Activated naive CD4-positive, alpha-beta T cell treated with anti-CD3 and anti-CD28 coated beads, Interleukin-2, amount 10 ng/mL, durations not matched to agents 7 days and 5 days (primary cell): ENCODE data around the gene KIR2DL3.
"Not testable (repeated sequence)": the region's sequence is repeated elsewhere in the genome, so short reads cannot be mapped to it uniquely, and the experiment has no call there.

Experiments used
- CTCF ChIA-PET: fragments of 350-600 bp; sonication (Branson Sonifier 250); formaldehyde crosslinking; loops from one replicate; lab custom pipeline; 2021; ENCODE audit warnings: antibody characterized with exemption; lab: Charles Lee
- DNase-seq: peaks from one replicate; pipeline ENCODE4 v3.0.0-alpha.2; 2020
- H3K27ac Mint-ChIP-seq: one replicate; pipeline ENCODE4 v1.8.0; 2021; ENCODE audit warnings: mild to moderate bottlenecking, moderate library complexity, mixed read lengths
- H3K27me3 Mint-ChIP-seq: one replicate; pipeline ENCODE4 v1.8.0; 2021; ENCODE audit warnings: mild to moderate bottlenecking, mixed read lengths
- H3K36me3 Mint-ChIP-seq: one replicate; pipeline ENCODE4 v1.8.0; 2021; ENCODE audit warnings: mixed read lengths
- H3K4me1 Mint-ChIP-seq: one replicate; pipeline ENCODE4 v1.8.0; 2021; ENCODE audit warnings: mixed read lengths
- H3K4me3 Mint-ChIP-seq: one replicate; pipeline ENCODE4 v1.8.0; 2021; ENCODE audit warnings: mild to moderate bottlenecking, moderate library complexity, mixed read lengths
- H3K9me3 Mint-ChIP-seq: one replicate; pipeline ENCODE4 v1.8.0; 2021; ENCODE audit warnings: mixed read lengths

The KIR2DL3 gene

GRCh38 chr19:54727562-54727961 is 10.8 kb upstream of the KIR2DL3 start:
- Mint-ChIP-seq H3K4me3 (no peak overlapping the region), H3K9me3 (peaks cover 8% of the 10 kb centered on the region), H3K4me1 (no peaks in the 10 kb centered on the region), H3K36me3 (no peaks in the 10 kb centered on the region), H3K27me3 (peaks cover 10% of the 10 kb centered on the region), H3K27ac (no peak overlapping the region)
- CTCF ChIA-PET, result no interaction called here
- DNase-seq, result no peak

GRCh38 chr19:54728167-54728566 is 10.1 kb upstream of the KIR2DL3 start:
- no peaks in the 10 kb centered on the region for H3K4me1 Mint-ChIP-seq

GRCh38 chr19:54729416-54730188 is 8.7 kb upstream of the KIR2DL3 start:
- H3K27ac Mint-ChIP-seq, result no peak overlapping the region
- H3K4me1 Mint-ChIP-seq, result no peaks in the 10 kb centered on the region
- H3K4me3 Mint-ChIP-seq, result no peak overlapping the region
- DNase-seq, result no peak
- peaks cover 6% of the 10 kb centered on the region for H3K9me3 Mint-ChIP-seq
- H3K27me3 Mint-ChIP-seq, result peaks cover 10% of the 10 kb centered on the region
- no peaks in the 10 kb centered on the region for H3K36me3 Mint-ChIP-seq
- CTCF ChIA-PET, result no interaction called here

More at GRCh38 chr19:54728167-54728566, 10.1 kb upstream of the KIR2DL3 start:
- peaks cover 10% of the 10 kb centered on the region for H3K27me3 Mint-ChIP-seq
- DNase-seq, result no peak
- peaks cover 8% of the 10 kb centered on the region for H3K9me3 Mint-ChIP-seq
- CTCF ChIA-PET, result no interaction called here
- H3K4me3 Mint-ChIP-seq, result no peak overlapping the region
- no peaks in the 10 kb centered on the region for H3K36me3 Mint-ChIP-seq
- H3K27ac Mint-ChIP-seq, result no peak overlapping the region

- Mint-ChIP-seq H3K36me3 (no peaks in the 10 kb centered on the region), H3K4me3 (no peak overlapping the region), H3K4me1 (no peaks in the 10 kb centered on the region), H3K27me3 (peaks cover 7% of the 10 kb centered on the region), H3K27ac (no peak overlapping the region), H3K9me3 (peaks cover 2% of the 10 kb centered on the region)
- CTCF ChIA-PET, result no interaction called here
- no peak for DNase-seq
Measured at GRCh38 chr19:54731191-54731590, 7.1 kb upstream of the KIR2DL3 start.

GRCh38 chr19:54738715-54739114 is 402 bp downstream of the KIR2DL3 start:
- no peak overlapping the region for H3K4me3 Mint-ChIP-seq
- DNase-seq, result no peak
- H3K9me3 Mint-ChIP-seq, result no peaks in the 10 kb centered on the region
- H3K27me3 Mint-ChIP-seq, result peaks cover 4% of the 10 kb centered on the region
- CTCF ChIA-PET, result no interaction called here
- no peaks in the 10 kb centered on the region for H3K4me1 Mint-ChIP-seq
- H3K36me3 Mint-ChIP-seq, result no peaks in the 10 kb centered on the region
- H3K27ac Mint-ChIP-seq, result no peak overlapping the region

GRCh38 chr19:54739587-54740497 is 1.5 kb downstream of the KIR2DL3 start:
- no peaks in the 10 kb centered on the region for H3K9me3 Mint-ChIP-seq
- CTCF ChIA-PET, result no interaction called here
- no peak for DNase-seq
- H3K4me3 Mint-ChIP-seq, result no peak overlapping the region
- no peaks in the 10 kb centered on the region for H3K36me3 Mint-ChIP-seq
- H3K27me3 Mint-ChIP-seq, result peaks cover 7% of the 10 kb centered on the region
- H3K27ac Mint-ChIP-seq, result no peak overlapping the region
- no peaks in the 10 kb centered on the region for H3K4me1 Mint-ChIP-seq

- DNase-seq, H3K4me1 Mint-ChIP-seq, H3K27me3 Mint-ChIP-seq, H3K27ac Mint-ChIP-seq, H3K4me3 Mint-ChIP-seq, CTCF ChIA-PET, H3K36me3 Mint-ChIP-seq, H3K9me3 Mint-ChIP-seq: not testable (repeated sequence)
Measured at GRCh38 chr19:54741950-54742349, 3.6 kb downstream of the KIR2DL3 start.

GRCh38 chr19:54744080-54744479 is 5.8 kb downstream of the KIR2DL3 start:
- DNase-seq, H3K27me3 Mint-ChIP-seq, H3K9me3 Mint-ChIP-seq, H3K4me3 Mint-ChIP-seq, CTCF ChIA-PET, H3K27ac Mint-ChIP-seq, H3K4me1 Mint-ChIP-seq, H3K36me3 Mint-ChIP-seq: not testable (repeated sequence)

GRCh38 chr19:54747614-54748322 is 9.5 kb downstream of the KIR2DL3 start:
- H3K4me3 Mint-ChIP-seq, H3K27ac Mint-ChIP-seq, DNase-seq, H3K36me3 Mint-ChIP-seq, H3K4me1 Mint-ChIP-seq, H3K9me3 Mint-ChIP-seq, H3K27me3 Mint-ChIP-seq, CTCF ChIA-PET: not testable (repeated sequence)

GRCh38 chr19:54750276-54750675 is 12.0 kb downstream of the KIR2DL3 start:
- H3K27ac Mint-ChIP-seq, DNase-seq, H3K27me3 Mint-ChIP-seq, CTCF ChIA-PET, H3K4me1 Mint-ChIP-seq, H3K4me3 Mint-ChIP-seq, H3K36me3 Mint-ChIP-seq, H3K9me3 Mint-ChIP-seq: not testable (repeated sequence)

- CTCF ChIA-PET, result interaction anchor here (0.8 kb wide), 1 partner anchor 81 kb away, joined by 5 read pairs; no protein-coding TSS in a partner anchor
- H3K27ac Mint-ChIP-seq, H3K4me1 Mint-ChIP-seq, H3K27me3 Mint-ChIP-seq, DNase-seq, H3K36me3 Mint-ChIP-seq, H3K4me3 Mint-ChIP-seq, H3K9me3 Mint-ChIP-seq: not testable (repeated sequence)
Measured at GRCh38 chr19:54756204-54757110, 18.1 kb downstream of the KIR2DL3 start.

GRCh38 chr19:54758577-54758976 is 20.3 kb downstream of the KIR2DL3 start:
- CTCF ChIA-PET, H3K4me3 Mint-ChIP-seq, H3K4me1 Mint-ChIP-seq, H3K27ac Mint-ChIP-seq, H3K27me3 Mint-ChIP-seq, H3K36me3 Mint-ChIP-seq, H3K9me3 Mint-ChIP-seq, DNase-seq: not testable (repeated sequence)

- DNase-seq, H3K4me3 Mint-ChIP-seq, H3K27me3 Mint-ChIP-seq, CTCF ChIA-PET, H3K27ac Mint-ChIP-seq, H3K36me3 Mint-ChIP-seq, H3K4me1 Mint-ChIP-seq, H3K9me3 Mint-ChIP-seq: not testable (repeated sequence)
Measured at GRCh38 chr19:54764219-54764618, 25.9 kb downstream of the KIR2DL3 start.
